HUES48 (cell line): Measurements from ENCODE around the gene MMP15.

Experiments
- H3K27ac ChIP-seq: one replicate; pipeline ENCODE4 v1.7.0; 2013; ENCODE audit warnings: low read depth, low read length, inconsistent platforms
- H3K27me3 ChIP-seq: 2 replicates; pipeline ENCODE4 v1.6.1; 2013; ENCODE audit warnings: mild to moderate bottlenecking, low read length; ENCODE audit not compliant: control insufficient read depth, insufficient read depth
- H3K36me3 ChIP-seq: 2 replicates; pipeline ENCODE4 v1.6.1; 2013; ENCODE audit warnings: low read length; ENCODE audit not compliant: control insufficient read depth, insufficient read depth
- H3K4me1 ChIP-seq: 2 replicates; pipeline ENCODE4 v1.6.1; 2013; ENCODE audit warnings: mild to moderate bottlenecking, low read length; ENCODE audit not compliant: control insufficient read depth, insufficient read depth
- H3K4me3 ChIP-seq: 2 replicates; pipeline ENCODE4 v1.5.1; 2013; ENCODE audit warnings: mild to moderate bottlenecking, low read depth, low read length
- H3K9ac ChIP-seq: 2 replicates; pipeline ENCODE4 v1.6.1; 2013; ENCODE audit warnings: mild to moderate bottlenecking, low read depth, low read length, moderate library complexity
- H3K9me3 ChIP-seq: 2 replicates; pipeline ENCODE4 v1.6.1; 2013; ENCODE audit warnings: low read length; ENCODE audit not compliant: control insufficient read depth, insufficient read depth

The MMP15 gene

DNA sequence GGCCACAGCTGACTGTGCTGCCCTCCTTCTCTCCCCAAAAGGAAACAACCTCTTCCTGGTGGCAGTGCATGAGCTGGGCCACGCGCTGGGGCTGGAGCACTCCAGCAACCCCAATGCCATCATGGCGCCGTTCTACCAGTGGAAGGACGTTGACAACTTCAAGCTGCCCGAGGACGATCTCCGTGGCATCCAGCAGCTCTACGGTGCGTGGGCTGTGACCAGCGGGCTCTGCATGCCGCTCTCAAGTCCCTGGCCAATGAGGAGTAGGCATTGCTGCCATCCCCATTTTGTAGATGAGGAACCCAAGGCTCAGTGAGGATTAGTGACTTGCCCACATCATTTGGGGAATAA is 14.9 kb downstream of the MMP15 start:
- Histone ChIP-seq H3K9ac (no peak overlapping the region), H3K27me3 (no peaks in the 10 kb centered on the region), H3K4me3 (no peak overlapping the region), H3K27ac (no peak overlapping the region), H3K36me3 (peaks cover 75% of the 10 kb centered on the region), H3K4me1 (no peaks in the 10 kb centered on the region), H3K9me3 (no peaks in the 10 kb centered on the region)

DNA sequence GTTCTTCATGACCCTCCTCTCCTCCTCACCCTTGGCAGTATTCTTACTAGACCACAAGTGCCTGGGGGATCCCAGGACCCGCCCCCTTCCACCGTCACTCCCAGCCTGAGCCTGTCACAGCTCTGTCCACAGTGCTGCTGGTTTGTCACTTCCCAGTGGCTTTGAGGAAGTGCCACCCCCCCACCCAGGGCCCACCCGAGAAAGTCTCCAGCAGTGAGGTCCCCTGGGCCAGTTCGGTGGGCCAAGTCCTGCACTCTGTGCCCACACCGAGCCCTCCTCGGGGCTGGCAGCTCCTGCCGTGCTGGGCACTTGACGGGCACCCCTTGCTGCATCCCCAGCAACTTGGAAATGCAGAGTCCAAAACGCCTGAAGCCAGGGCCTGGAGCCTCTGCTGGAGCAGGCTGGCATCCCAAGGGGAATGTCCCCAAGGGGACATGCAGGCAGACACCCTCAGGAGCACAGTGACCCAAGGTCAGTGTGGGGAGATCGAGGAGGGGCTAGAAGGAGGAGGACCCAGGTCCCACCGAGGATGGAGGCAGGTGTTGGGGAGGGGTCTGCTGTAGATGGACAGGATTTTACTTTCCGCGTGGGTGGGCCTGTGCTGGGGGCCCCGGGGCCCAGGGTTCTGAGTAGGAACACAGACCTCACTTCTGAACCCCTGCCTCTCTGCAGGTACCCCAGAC is 15.5 kb downstream of the MMP15 start:
- no peaks in the 10 kb centered on the region for H3K27me3 ChIP-seq
- no peaks in the 10 kb centered on the region for H3K4me1 ChIP-seq
- no peak overlapping the region for H3K4me3 ChIP-seq
- no peak overlapping the region for H3K27ac ChIP-seq
- H3K9me3 ChIP-seq, result no peaks in the 10 kb centered on the region
- H3K36me3 ChIP-seq, result peaks cover 75% of the 10 kb centered on the region
- no peak overlapping the region for H3K9ac ChIP-seq

DNA sequence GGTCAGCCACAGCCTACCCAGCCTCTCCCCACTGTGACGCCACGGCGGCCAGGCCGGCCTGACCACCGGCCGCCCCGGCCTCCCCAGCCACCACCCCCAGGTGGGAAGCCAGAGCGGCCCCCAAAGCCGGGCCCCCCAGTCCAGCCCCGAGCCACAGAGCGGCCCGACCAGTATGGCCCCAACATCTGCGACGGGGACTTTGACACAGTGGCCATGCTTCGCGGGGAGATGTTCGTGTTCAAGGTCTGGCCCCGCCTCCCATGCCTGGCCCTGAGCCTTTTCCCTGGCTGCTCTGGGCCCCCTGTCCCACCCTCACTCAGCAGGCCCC is 16.0 kb downstream of the MMP15 start:
- Histone ChIP-seq H3K4me3 (no peak overlapping the region), H3K27me3 (no peaks in the 10 kb centered on the region), H3K4me1 (no peaks in the 10 kb centered on the region), H3K9me3 (no peaks in the 10 kb centered on the region), H3K9ac (no peak overlapping the region), H3K36me3 (peaks cover 75% of the 10 kb centered on the region), H3K27ac (no peak overlapping the region)

DNA sequence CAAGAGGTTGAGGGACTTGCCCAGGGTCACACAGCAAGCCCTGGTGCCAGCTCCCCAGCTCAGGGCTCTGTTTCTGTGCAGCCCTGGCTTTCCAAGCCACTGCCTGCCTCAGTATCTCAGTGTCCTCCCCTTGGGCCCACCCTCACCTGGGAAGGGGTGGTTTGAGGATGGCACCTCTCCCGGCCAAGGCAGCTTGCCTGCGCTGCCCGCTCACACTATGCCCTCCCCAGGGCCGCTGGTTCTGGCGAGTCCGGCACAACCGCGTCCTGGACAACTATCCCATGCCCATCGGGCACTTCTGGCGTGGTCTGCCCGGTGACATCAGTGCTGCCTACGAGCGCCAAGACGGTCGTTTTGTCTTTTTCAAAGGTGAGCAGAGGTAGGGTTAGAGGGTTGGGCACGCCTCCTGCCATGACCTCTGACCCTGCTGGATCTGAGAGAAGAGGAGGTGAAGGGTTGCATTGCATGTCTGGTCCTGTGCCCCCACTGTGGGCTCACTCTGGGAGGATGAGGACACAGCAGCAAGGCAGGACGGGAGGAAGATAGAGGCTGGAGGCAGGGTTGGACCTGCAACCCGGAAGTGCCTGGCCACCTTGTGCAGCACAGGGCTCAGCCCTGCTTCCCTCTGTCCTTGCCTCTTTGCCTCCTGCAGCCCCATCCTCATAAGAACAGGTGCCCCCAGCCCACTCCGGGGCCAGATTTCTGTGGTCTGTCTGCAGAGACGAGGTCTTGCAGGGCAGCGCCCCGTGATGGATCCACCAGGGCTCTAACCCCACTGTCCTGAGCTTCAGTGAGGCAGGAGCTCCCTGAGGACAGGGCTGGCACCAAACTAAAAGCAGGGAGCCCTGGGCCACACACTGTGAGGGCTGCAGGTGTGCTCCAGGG is 16.7 kb downstream of the MMP15 start:
- no peak overlapping the region for H3K4me3 ChIP-seq
- no peak overlapping the region for H3K9ac ChIP-seq
- H3K4me1 ChIP-seq, result peaks cover 2% of the 10 kb centered on the region; the same call in 1 of the 2 replicates
- peaks cover 71% of the 10 kb centered on the region for H3K36me3 ChIP-seq
- H3K27ac ChIP-seq, result no peak overlapping the region
- no peaks in the 10 kb centered on the region for H3K9me3 ChIP-seq
- H3K27me3 ChIP-seq, result no peaks in the 10 kb centered on the region

DNA sequence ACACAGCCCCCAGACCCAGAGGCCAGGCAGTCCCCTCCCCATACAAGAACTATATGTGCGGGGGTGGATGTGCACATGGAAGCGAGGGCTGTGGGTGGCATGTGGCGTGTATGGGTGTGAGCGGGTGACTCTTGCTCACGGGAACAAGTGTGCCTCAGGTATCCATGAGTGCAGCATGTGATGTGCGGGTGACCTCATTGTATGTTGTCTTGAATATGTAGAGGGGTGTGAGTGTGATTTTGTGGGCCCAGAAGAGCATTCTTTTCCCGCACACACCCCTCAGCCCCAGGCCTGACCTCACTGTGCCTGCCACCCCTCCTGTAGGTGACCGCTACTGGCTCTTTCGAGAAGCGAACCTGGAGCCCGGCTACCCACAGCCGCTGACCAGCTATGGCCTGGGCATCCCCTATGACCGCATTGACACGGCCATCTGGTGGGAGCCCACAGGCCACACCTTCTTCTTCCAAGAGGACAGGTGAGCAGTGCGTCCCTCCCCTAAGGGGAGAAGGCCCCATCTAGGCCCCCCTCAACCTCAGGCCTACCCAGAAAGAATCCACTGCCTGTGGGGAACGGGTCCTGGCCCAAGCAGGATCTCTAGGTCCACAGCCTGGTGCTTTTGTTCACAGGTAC is 17.4 kb downstream of the MMP15 start:
- no peak overlapping the region for H3K4me3 ChIP-seq
- no peaks in the 10 kb centered on the region for H3K9me3 ChIP-seq
- no peaks in the 10 kb centered on the region for H3K27me3 ChIP-seq
- H3K9ac ChIP-seq, result no peak overlapping the region
- H3K36me3 ChIP-seq, result peaks cover 65% of the 10 kb centered on the region
- no peak overlapping the region for H3K27ac ChIP-seq
- H3K4me1 ChIP-seq, result peaks cover 3% of the 10 kb centered on the region; the same call in 1 of the 2 replicates

DNA sequence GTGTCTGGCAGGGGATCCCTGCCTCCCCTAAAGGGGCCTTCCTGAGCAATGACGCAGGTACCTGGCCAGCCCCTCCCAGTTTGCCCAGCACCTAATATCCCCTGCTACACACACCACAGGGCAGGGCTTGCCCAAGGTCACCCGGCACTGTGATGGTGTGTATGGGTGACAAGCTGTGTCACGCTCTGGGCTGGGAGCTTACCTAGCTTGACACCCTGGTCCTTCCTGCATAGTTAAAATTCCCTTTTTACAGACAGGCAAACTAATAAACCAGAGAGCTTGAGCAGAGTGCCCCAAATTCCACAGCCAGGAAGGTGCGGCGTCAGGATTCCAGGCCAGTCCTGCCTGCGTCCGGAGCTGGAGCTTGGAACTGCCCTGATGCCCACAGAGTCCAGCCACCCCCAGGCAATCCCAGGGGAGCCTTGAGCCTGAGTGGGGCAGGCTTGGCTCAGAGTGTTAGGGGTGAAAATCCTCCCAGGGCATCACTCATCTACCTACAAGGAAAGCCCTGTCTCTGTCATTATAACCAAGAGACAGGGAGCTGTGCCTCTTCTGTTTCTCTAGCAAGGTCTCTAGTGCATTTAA is 18.1 kb downstream of the MMP15 start:
- Histone ChIP-seq H3K27me3 (no peaks in the 10 kb centered on the region), H3K4me3 (no peak overlapping the region), H3K9me3 (no peaks in the 10 kb centered on the region), H3K9ac (no peak overlapping the region), H3K4me1 (peaks cover 3% of the 10 kb centered on the region; the same call in 1 of the 2 replicates), H3K36me3 (peaks cover 59% of the 10 kb centered on the region), H3K27ac (no peak overlapping the region)

DNA sequence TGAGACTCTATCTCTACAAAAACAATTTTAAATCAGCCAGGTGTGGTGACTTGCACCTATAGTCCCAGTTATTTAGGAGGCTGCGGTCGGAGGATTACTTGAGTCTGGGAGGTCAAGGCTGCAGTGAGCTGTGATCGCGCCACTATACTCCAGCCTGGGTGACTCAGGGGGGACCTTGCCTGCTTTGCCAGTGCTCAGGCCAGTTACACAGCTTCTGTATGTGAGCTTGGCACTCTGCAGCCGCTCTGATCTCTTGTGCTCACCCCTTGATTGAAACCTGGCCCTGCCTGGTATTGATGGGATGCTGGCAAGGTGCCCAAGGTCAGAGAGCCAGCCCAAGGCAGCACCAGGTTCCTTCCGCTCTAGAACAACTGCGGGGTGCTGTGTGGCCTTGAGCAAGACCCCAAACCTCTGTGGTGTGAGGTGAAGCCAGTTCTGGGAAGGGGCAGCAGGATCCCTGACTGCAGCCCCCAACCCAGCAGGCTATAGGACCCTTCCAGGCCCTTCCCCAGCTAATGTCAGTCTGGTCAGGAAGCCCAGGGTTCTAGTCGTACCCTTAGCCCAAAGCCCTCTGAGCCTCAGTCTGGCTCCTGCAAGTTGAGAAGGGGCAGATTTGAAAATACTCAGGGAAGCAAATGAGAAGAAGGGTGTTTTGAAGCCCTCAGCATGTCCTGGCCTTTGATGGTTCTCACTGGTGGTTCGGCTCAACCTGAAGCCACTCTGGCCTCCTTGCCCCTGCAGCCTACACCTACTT is 18.9 kb downstream of the MMP15 start:
- Histone ChIP-seq H3K36me3 (peaks cover 52% of the 10 kb centered on the region), H3K4me1 (peaks cover 3% of the 10 kb centered on the region; the same call in 1 of the 2 replicates), H3K9ac (no peak overlapping the region), H3K27me3 (no peaks in the 10 kb centered on the region), H3K4me3 (no peak overlapping the region), H3K27ac (no peak overlapping the region), H3K9me3 (no peaks in the 10 kb centered on the region)

GRCh38 chr16:58045096-58045495 is 19.5 kb downstream of the MMP15 start:
- H3K4me3 ChIP-seq, result no peak overlapping the region
- no peaks in the 10 kb centered on the region for H3K9me3 ChIP-seq
- H3K27me3 ChIP-seq, result no peaks in the 10 kb centered on the region
- H3K4me1 ChIP-seq, result peaks cover 3% of the 10 kb centered on the region; the same call in 1 of the 2 replicates
- peaks cover 46% of the 10 kb centered on the region for H3K36me3 ChIP-seq
- no peak overlapping the region for H3K9ac ChIP-seq
- no peak overlapping the region for H3K27ac ChIP-seq

- H3K9ac ChIP-seq, result no peak overlapping the region
- no peak overlapping the region for H3K4me3 ChIP-seq
- peaks cover 34% of the 10 kb centered on the region for H3K36me3 ChIP-seq
- no peak overlapping the region for H3K27ac ChIP-seq
- no peaks in the 10 kb centered on the region for H3K9me3 ChIP-seq
- peaks cover 3% of the 10 kb centered on the region; the same call in 1 of the 2 replicates for H3K4me1 ChIP-seq
- no peaks in the 10 kb centered on the region for H3K27me3 ChIP-seq
Observed at GRCh38 chr16:58046054-58046881, 20.7 kb downstream of the MMP15 start.

DNA sequence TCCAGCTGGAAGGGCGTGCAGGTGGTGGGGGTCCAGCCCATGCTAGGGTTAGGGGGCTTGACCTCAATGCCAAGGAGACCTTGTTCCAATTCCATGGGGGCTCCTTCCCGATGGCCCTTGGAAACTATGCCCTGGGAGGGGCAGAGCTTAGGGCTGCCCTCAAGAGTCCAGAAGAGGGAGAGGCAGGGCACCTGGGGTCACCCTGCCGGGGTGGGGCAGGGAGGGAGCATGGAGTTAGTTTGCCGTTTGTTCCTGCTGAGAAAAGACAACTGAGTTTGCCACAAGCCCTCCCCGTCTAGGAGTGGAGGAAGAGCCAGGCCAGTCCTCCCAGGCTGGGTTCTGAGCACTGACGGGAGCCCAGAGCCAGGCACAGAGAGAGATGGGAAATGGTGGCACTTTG is 21.4 kb downstream of the MMP15 start:
- Histone ChIP-seq H3K36me3 (peaks cover 28% of the 10 kb centered on the region), H3K4me3 (no peak overlapping the region), H3K9me3 (no peaks in the 10 kb centered on the region), H3K9ac (no peak overlapping the region), H3K27ac (no peak overlapping the region), H3K27me3 (no peaks in the 10 kb centered on the region), H3K4me1 (peaks cover 3% of the 10 kb centered on the region; the same call in 1 of the 2 replicates)
